ENCODE data around the gene TIMP2. TPM values are rescaled to one million over a fixed set of nuclear protein-coding genes. Genes with fewer than 3 reads are reported as not detected.

TIMP2 gene
- polyA plus RNA-seq, 1 donor from 2014 or later, result 25.6 TPM

DNA sequence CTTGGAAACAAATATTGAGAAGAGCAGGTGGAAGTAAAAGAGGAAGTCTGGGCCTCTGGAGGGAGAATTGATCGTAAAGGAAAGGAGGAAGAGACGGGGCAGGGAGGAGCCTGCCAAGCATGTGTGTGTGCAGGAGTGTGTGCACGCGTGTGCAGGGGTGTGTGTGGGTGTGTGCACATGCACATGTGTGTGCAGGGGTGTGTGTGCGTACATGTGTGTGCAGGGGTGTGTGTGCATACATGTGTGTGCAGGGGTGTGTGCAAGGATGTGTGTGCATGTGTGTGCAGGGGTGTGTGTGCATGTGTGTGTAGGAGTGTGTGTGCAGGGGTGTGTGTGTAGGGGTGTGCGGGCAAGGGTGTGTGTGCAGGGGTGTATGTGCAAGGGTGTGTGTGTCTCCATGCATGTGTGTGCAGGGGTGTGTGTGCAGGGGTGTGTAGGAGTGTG is 32.2 kb downstream of the TIMP2 start:
- peaks cover 45% of the 10 kb centered on the region for H3K79me2 ChIP-seq (replicated peaks; ENCODE audit: insufficient read depth, low read length)
- no peak overlapping the region for H3K9ac ChIP-seq (ENCODE audit: low read length)

DNA sequence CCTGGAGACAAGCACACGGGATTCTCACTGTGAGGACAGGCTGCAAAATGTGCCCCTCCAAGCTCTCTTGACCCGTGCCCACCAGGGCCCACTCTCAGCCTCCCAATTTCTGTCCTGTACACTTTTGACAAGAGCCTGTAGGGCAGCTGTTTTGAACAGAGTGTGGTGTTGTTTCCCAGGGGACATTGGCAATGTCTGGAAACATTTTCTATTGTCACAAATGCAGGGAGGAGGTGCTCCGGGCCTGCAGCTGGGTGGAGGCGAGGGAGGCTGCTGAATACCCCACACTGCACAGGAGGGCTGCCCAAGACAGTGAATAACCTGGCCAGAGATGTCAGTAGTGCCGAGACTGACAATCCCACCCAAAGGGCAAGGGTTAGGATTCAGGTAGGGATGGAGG is 32.7 kb downstream of the TIMP2 start:
- H3F3A ChIP-seq (ENCODE audit: insufficient read depth, low read length, poor library complexity, severe bottlenecking), result no peaks in the 10 kb centered on the region
- TF ChIP-seq POLR2AphosphoS5 (IDR thresholded peaks at IDR 0.05) (no peak), MXI1 (conservative IDR thresholded peaks at IDR 0.05; ENCODE audit: poor library complexity, severe bottlenecking) (no peak), EZH2 (IDR thresholded peaks at IDR 0.05; ENCODE audit: borderline replicate concordance, insufficient read depth, low read length, poor library complexity, severe bottlenecking) (no peak), SMC3 (conservative IDR thresholded peaks at IDR 0.05; ENCODE audit: poor library complexity) (no peak), TAF1 (IDR thresholded peaks at IDR 0.05; ENCODE audit: low read depth) (no peak), RAD21 (conservative IDR thresholded peaks at IDR 0.05) (no peak), EP300 (conservative IDR thresholded peaks at IDR 0.05; ENCODE audit: poor library complexity, severe bottlenecking) (no peak)
- TF ChIP-seq, protein P1, sequence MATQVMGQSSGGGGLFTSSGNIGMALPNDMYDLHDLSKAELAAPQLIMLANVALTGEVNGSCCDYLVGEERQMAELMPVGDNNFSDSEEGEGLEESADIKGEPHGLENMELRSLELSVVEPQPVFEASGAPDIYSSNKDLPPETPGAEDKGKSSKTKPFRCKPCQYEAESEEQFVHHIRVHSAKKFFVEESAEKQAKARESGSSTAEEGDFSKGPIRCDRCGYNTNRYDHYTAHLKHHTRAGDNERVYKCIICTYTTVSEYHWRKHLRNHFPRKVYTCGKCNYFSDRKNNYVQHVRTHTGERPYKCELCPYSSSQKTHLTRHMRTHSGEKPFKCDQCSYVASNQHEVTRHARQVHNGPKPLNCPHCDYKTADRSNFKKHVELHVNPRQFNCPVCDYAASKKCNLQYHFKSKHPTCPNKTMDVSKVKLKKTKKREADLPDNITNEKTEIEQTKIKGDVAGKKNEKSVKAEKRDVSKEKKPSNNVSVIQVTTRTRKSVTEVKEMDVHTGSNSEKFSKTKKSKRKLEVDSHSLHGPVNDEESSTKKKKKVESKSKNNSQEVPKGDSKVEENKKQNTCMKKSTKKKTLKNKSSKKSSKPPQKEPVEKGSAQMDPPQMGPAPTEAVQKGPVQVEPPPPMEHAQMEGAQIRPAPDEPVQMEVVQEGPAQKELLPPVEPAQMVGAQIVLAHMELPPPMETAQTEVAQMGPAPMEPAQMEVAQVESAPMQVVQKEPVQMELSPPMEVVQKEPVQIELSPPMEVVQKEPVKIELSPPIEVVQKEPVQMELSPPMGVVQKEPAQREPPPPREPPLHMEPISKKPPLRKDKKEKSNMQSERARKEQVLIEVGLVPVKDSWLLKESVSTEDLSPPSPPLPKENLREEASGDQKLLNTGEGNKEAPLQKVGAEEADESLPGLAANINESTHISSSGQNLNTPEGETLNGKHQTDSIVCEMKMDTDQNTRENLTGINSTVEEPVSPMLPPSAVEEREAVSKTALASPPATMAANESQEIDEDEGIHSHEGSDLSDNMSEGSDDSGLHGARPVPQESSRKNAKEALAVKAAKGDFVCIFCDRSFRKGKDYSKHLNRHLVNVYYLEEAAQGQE (IDR thresholded peaks at IDR 0.05; ENCODE audit: borderline replicate concordance), result no peak
- TF ChIP-seq, protein P2, sequence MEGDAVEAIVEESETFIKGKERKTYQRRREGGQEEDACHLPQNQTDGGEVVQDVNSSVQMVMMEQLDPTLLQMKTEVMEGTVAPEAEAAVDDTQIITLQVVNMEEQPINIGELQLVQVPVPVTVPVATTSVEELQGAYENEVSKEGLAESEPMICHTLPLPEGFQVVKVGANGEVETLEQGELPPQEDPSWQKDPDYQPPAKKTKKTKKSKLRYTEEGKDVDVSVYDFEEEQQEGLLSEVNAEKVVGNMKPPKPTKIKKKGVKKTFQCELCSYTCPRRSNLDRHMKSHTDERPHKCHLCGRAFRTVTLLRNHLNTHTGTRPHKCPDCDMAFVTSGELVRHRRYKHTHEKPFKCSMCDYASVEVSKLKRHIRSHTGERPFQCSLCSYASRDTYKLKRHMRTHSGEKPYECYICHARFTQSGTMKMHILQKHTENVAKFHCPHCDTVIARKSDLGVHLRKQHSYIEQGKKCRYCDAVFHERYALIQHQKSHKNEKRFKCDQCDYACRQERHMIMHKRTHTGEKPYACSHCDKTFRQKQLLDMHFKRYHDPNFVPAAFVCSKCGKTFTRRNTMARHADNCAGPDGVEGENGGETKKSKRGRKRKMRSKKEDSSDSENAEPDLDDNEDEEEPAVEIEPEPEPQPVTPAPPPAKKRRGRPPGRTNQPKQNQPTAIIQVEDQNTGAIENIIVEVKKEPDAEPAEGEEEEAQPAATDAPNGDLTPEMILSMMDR (IDR thresholded peaks at IDR 0.05; ENCODE audit: poor library complexity, severe bottlenecking), result no peak
- peaks cover 40% of the 10 kb centered on the region for H3K79me2 ChIP-seq (replicated peaks; ENCODE audit: insufficient read depth, low read length)
- no peaks in the 10 kb centered on the region for H3K9me3 ChIP-seq (ENCODE audit: low read length)
- no peaks in the 10 kb centered on the region for H3K9me2 ChIP-seq (ENCODE audit: insufficient read depth, low read length)
- H3K9ac ChIP-seq (ENCODE audit: low read length), result no peak overlapping the region
- H4K20me1 ChIP-seq (ENCODE audit: insufficient read depth), result no peaks in the 10 kb centered on the region
- H2AFZ ChIP-seq (ENCODE audit: low read depth, low read length), result no peak overlapping the region
- H3K4me3 ChIP-seq (ENCODE audit: low read length), result no peak overlapping the region
- no peak overlapping the region for H3K27ac ChIP-seq (ENCODE audit: low read length)
- H3K4me2 ChIP-seq (ENCODE audit: low read length), result no peak overlapping the region
- H3K36me3 ChIP-seq (ENCODE audit: insufficient read depth, low read length), result no peaks in the 10 kb centered on the region
- no peaks in the 10 kb centered on the region for H3K27me3 ChIP-seq (ENCODE audit: insufficient read depth, low read depth, low read length)

More for the DNA sequence above, 32.2 kb downstream of the TIMP2 start:
- no peaks in the 10 kb centered on the region for H3F3A ChIP-seq (ENCODE audit: insufficient read depth, low read length, poor library complexity, severe bottlenecking)
- no peaks in the 10 kb centered on the region for H3K9me2 ChIP-seq (ENCODE audit: insufficient read depth, low read length)
- TF ChIP-seq RAD21 (conservative IDR thresholded peaks at IDR 0.05) (no peak), POLR2AphosphoS5 (IDR thresholded peaks at IDR 0.05) (no peak), MXI1 (conservative IDR thresholded peaks at IDR 0.05; ENCODE audit: poor library complexity, severe bottlenecking) (no peak)
- TF ChIP-seq, protein P2 (IDR thresholded peaks at IDR 0.05; ENCODE audit: poor library complexity, severe bottlenecking), result no peak
- H3K27me3 ChIP-seq (ENCODE audit: insufficient read depth, low read depth, low read length), result no peaks in the 10 kb centered on the region
- H3K36me3 ChIP-seq (ENCODE audit: insufficient read depth, low read length), result no peaks in the 10 kb centered on the region
- no peaks in the 10 kb centered on the region for H4K20me1 ChIP-seq (ENCODE audit: insufficient read depth)
- H2AFZ ChIP-seq (ENCODE audit: low read depth, low read length), result no peak overlapping the region
- no peak overlapping the region for H3K4me3 ChIP-seq (ENCODE audit: low read length)
- H3K9me3 ChIP-seq (ENCODE audit: low read length), result no peaks in the 10 kb centered on the region
- no peak overlapping the region for H3K27ac ChIP-seq (ENCODE audit: low read length)
- no peak overlapping the region for H3K4me2 ChIP-seq (ENCODE audit: low read length)
